GM12878 (cell line): ENCODE measurements around the gene EXOC3L4. TPM values are rescaled to one million over a fixed set of nuclear protein-coding genes. Genes with fewer than 3 reads are reported as not detected.

Experiments
- ATAC-seq: fragments of 200-7000 bp; cut with Tn5 transposase; 3 replicates; pipeline ENCODE4 v1.9.1; 2020; ENCODE audit warnings: mild to moderate bottlenecking, moderate library complexity
- BruUV-seq: library from RNA; stranded (reverse); fragments of 400-500 nt; replicated peaks from 2 replicates; lab custom pipeline; 2021; lab: Mats Ljungman, UMichigan
- CTCF ChIA-PET: fragments of 300-600 bp; sonication (Branson Sonifier 250); formaldehyde crosslinking; extraction: SDS; loops from one replicate; lab custom pipeline; 2021; ENCODE audit warnings: inconsistent platforms; lab: Yijun Ruan, JAX
- POLR2A ChIA-PET: fragments of 350-600 bp; formaldehyde crosslinking; extraction: SDS; loops from one replicate; lab custom pipeline; 2021; ENCODE audit warnings: inconsistent platforms; lab: Charles Lee
- RAD21 ChIA-PET: fragments of 300-600 bp; sonication (Branson Sonifier 250); formaldehyde crosslinking; loops from one replicate; lab custom pipeline; 2023; ENCODE audit warnings: antibody characterized with exemption; ENCODE audit not compliant: unreplicated experiment; lab: Charles Lee
- SMC1A ChIA-PET: fragments of 300-600 bp; sonication (Branson Sonifier 250); formaldehyde crosslinking; loops from one replicate; lab custom pipeline; 2023; ENCODE audit not compliant: unreplicated experiment, uncharacterized antibody; lab: Charles Lee
- DNase-seq: peaks from one replicate; pipeline ENCODE4 v3.0.0-alpha.2; 2011; ENCODE audit warnings: low read depth, low spot score
- FAIRE-seq: peaks from 3 replicates; lab custom pipeline; 2011; peaks lifted over from hg19 to GRCh38; lab: Jason Lieb, UNC
- H2AFZ ChIP-seq: 2 replicates; pipeline ENCODE4 v1.6.0; 2011; ENCODE audit warnings: low read depth, low read length, control low read depth; ENCODE audit not compliant: control insufficient read depth
- H3K27ac ChIP-seq: 2 replicates; pipeline ENCODE4 v1.5.1; 2011; ENCODE audit warnings: control low read depth; ENCODE audit not compliant: control insufficient read depth, insufficient read depth
- H3K27me3 ChIP-seq, 2 experiments: replicated peaks in 1 of 2; 2 replicates each; pipeline versions ENCODE4 v1.6.0 to v1.6.1; 2011; ENCODE audit warnings: low read length in 1 of 2; ENCODE audit not compliant: control insufficient read depth in 2 of 2, insufficient read depth in 2 of 2
- H3K36me3 ChIP-seq, 2 experiments: 2 replicates each; pipeline ENCODE4 v1.5.1; 2011; ENCODE audit warnings: low read length in 1 of 2; ENCODE audit not compliant: control insufficient read depth in 2 of 2, insufficient read depth in 2 of 2
- H3K4me1 ChIP-seq: 2 replicates; pipeline ENCODE4 v1.6.1; 2011; ENCODE audit warnings: mild to moderate bottlenecking, low read length, moderate library complexity, mixed read lengths; ENCODE audit not compliant: control insufficient read depth, insufficient read depth
- H3K4me2 ChIP-seq: 2 replicates; pipeline ENCODE4 v1.6.0; 2011; ENCODE audit warnings: control low read depth; ENCODE audit not compliant: control insufficient read depth, insufficient read depth
- H3K4me3 ChIP-seq: fragments of 200-600 bp; sonication (generic); 2 replicates; pipeline ENCODE4 v1.5.1; 2016
- H3K79me2 ChIP-seq: 2 replicates; pipeline ENCODE4 v1.6.0; 2011; ENCODE audit warnings: low read length; ENCODE audit not compliant: control insufficient read depth, insufficient read depth
- H3K9ac ChIP-seq: 2 replicates; pipeline ENCODE4 v1.8.0; 2011; ENCODE audit warnings: low read length, control low read depth, mixed read lengths; ENCODE audit not compliant: control insufficient read depth, insufficient read depth
- H3K9me3 ChIP-seq: replicated peaks from 3 replicates; pipeline ENCODE4 v1.5.1; 2011; ENCODE audit warnings: mild to moderate bottlenecking, low read length; ENCODE audit not compliant: control insufficient read depth, insufficient read depth
- H4K20me1 ChIP-seq: 2 replicates; pipeline ENCODE4 v1.6.0; 2011; ENCODE audit not compliant: control insufficient read depth, insufficient read depth
- BACH1 ChIP-seq: fragments of 450-650 bp; IDR thresholded peaks from 2 replicates; pipeline ENCODE4 v1.6.1; 2017; ENCODE audit warnings: mild to moderate bottlenecking, borderline replicate concordance
- NFIC ChIP-seq: IDR thresholded peaks from 2 replicates; pipeline ENCODE4 v1.6.1; 2012; ENCODE audit warnings: low read depth, mild to moderate bottlenecking, inconsistent platforms, low read length, moderate library complexity
- NKRF ChIP-seq: fragments of 450-650 bp; conservative IDR thresholded peaks from 2 replicates; pipeline ENCODE4 v1.6.1; 2017; ENCODE audit warnings: mild to moderate bottlenecking, moderate library complexity
- SIX5 ChIP-seq: IDR thresholded peaks from 2 replicates; pipeline ENCODE4 v1.6.1; 2011; ENCODE audit warnings: mild to moderate bottlenecking, low read depth, low read length, moderate library complexity; ENCODE audit not compliant: severe bottlenecking
- WGBS: methylation state at CpG from one replicate; pipeline ENCODE4 v1.1.6; 2016; ENCODE audit warnings: low lambda C conversion rate; ENCODE audit not compliant: insufficient replicate concordance, insufficient coverage; ENCODE audit errors: missing lambda C conversion rate; 5-methylcytosine and 5-hydroxymethylcytosine counted together
- in situ Hi-C: fragments of 300-500 bp; cut with MboI; formaldehyde crosslinking; loops from 9 replicates; pipeline ENCODE4 v1.14.3; 2018; ENCODE audit warnings: mixed read lengths
- intact Hi-C: fragments of 100-400 bp; cut with micrococcal nuclease; formaldehyde crosslinking; loops from one replicate; pipeline ENCODE4 v1.14.2; 2022; ENCODE audit not compliant: unreplicated experiment
- polyA plus RNA-seq, 11 experiments: library from polyadenylated mRNA; depleted of rRNA in 4 of 11; unstranded in 6 of 11; stranded (reverse) in 5 of 11; fragments of >200 nt; fragmentation: Nextera tagmentation in 4 of 11; fragmentation: Illumina TruSeq in 1 of 11; extraction: Ambion mirVana in 4 of 11; extraction: Trizol in 1 of 11; gene quantifications; 1 replicate in 1 of 11; 2 replicates in 10 of 11; pipeline versions ENCODE4 v1.2.1 to v1.2.3, GENCODE V29; 2011 to 2016; ENCODE audit warnings: inconsistent platforms in 2 of 11, missing spikeins in 2 of 11, low read depth in 1 of 11
- total RNA-seq, 4 experiments: library from RNA; depleted of rRNA in 3 of 4; stranded (reverse); fragments of >200 nt in 3 of 4; fragmentation: Illumina TruSeq in 1 of 4; extraction: Trizol in 1 of 4; gene quantifications; 2 replicates each; pipeline versions ENCODE4 v1.2.1 to v1.2.3, GENCODE V29; 2013 to 2021
- TF ChIP-seq, protein P1 (sequence below): fragments of 450-650 bp; IDR thresholded peaks from 2 replicates; pipeline ENCODE4 v1.6.1; 2017; ENCODE audit warnings: mild to moderate bottlenecking, moderate library complexity
- TF ChIP-seq, protein P2 (sequence below): fragments of 450-650 bp; IDR thresholded peaks from 2 replicates; pipeline ENCODE4 v1.6.1; 2016; ENCODE audit warnings: mild to moderate bottlenecking
- TF ChIP-seq, protein P3 (sequence below): IDR thresholded peaks from 2 replicates; pipeline ENCODE4 v1.6.1; 2012; ENCODE audit warnings: improper control_type of control experiment, low read depth, low read length; ENCODE audit not compliant: insufficient replicate concordance

EXOC3L4 gene
- total and polyA plus RNA-seq, 10 of the 15 experiments (the other 5 are each of a cell fraction or from before 2014, with no cell fraction given): not detected

- BruUV-seq: no TSS peak
- ChIA-PET CTCF (interaction anchor here (0.6 to 8.6 kb wide), 25 partner anchors 10 to 151 kb away, joined by 3 to 176 read pairs (median 5); partner anchors contain the start of genes EXOC3L4 and TNFAIP2), RAD21 (interaction anchor here (0.7 to 5.3 kb wide), 14 partner anchors 9 to 193 kb away, joined by 3 to 120 read pairs (median 4); partner anchors contain the start of gene EIF5), POLR2A (interaction anchor here (0.6 to 2.1 kb wide), 7 partner anchors 29 to 42 kb away, joined by 3 to 7 read pairs (median 5); no protein-coding TSS in a partner anchor), SMC1A (interaction anchor here (0.7 to 3.9 kb wide), 14 partner anchors 11 to 387 kb away, joined by 3 to 60 read pairs (median 4); no protein-coding TSS in a partner anchor)
- Histone ChIP-seq H3K36me3 (no peaks in the 10 kb centered on the region), H2AFZ (peak overlapping the region; percentile 15; the same call in 1 of the 2 replicates), H3K27me3 (no peaks in the 10 kb centered on the region), H3K79me2 (no peaks in the 10 kb centered on the region), H3K27ac (peak overlapping the region; percentile 56; the same call in 1 of the 2 replicates), H3K4me2 (peak overlapping the region; percentile 75), H3K4me1 (peaks cover 16% of the 10 kb centered on the region), H3K4me3 (peak overlapping the region; percentile 7; the same call in 1 of the 2 replicates), H4K20me1 (no peaks in the 10 kb centered on the region), H3K9ac (no peak overlapping the region), H3K9me3 (no peaks in the 10 kb centered on the region)
- in situ Hi-C loops: no loop called here
- FAIRE-seq: peak; percentile 97
- DNase-seq: peak; percentile 94
- ATAC-seq: peak; percentile 92
- intact Hi-C loops: loop anchor here (1.0 to 5.0 kb wide), 4 partner anchors 35 to 152 kb away; no protein-coding TSS in a partner anchor
- under 1% methylated on average over 12 of the region's 12 CpGs for WGBS
- TF ChIP-seq, protein P1, sequence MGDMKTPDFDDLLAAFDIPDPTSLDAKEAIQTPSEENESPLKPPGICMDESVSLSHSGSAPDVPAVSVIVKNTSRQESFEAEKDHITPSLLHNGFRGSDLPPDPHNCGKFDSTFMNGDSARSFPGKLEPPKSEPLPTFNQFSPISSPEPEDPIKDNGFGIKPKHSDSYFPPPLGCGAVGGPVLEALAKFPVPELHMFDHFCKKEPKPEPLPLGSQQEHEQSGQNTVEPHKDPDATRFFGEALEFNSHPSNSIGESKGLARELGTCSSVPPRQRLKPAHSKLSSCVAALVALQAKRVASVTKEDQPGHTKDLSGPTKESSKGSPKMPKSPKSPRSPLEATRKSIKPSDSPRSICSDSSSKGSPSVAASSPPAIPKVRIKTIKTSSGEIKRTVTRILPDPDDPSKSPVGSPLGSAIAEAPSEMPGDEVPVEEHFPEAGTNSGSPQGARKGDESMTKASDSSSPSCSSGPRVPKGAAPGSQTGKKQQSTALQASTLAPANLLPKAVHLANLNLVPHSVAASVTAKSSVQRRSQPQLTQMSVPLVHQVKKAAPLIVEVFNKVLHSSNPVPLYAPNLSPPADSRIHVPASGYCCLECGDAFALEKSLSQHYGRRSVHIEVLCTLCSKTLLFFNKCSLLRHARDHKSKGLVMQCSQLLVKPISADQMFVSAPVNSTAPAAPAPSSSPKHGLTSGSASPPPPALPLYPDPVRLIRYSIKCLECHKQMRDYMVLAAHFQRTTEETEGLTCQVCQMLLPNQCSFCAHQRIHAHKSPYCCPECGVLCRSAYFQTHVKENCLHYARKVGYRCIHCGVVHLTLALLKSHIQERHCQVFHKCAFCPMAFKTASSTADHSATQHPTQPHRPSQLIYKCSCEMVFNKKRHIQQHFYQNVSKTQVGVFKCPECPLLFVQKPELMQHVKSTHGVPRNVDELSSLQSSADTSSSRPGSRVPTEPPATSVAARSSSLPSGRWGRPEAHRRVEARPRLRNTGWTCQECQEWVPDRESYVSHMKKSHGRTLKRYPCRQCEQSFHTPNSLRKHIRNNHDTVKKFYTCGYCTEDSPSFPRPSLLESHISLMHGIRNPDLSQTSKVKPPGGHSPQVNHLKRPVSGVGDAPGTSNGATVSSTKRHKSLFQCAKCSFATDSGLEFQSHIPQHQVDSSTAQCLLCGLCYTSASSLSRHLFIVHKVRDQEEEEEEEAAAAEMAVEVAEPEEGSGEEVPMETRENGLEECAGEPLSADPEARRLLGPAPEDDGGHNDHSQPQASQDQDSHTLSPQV: no peak
- TF ChIP-seq, protein P2, sequence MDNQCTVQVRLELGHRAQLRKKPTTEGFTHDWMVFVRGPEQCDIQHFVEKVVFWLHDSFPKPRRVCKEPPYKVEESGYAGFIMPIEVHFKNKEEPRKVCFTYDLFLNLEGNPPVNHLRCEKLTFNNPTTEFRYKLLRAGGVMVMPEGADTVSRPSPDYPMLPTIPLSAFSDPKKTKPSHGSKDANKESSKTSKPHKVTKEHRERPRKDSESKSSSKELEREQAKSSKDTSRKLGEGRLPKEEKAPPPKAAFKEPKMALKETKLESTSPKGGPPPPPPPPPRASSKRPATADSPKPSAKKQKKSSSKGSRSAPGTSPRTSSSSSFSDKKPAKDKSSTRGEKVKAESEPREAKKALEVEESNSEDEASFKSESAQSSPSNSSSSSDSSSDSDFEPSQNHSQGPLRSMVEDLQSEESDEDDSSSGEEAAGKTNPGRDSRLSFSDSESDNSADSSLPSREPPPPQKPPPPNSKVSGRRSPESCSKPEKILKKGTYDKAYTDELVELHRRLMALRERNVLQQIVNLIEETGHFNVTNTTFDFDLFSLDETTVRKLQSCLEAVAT: peak; percentile 59; the same call in 1 of the 2 replicates
- TF ChIP-seq BACH1 (peak; percentile 11; the same call in 1 of the 2 replicates), SIX5 (no peak), NFIC (peak; percentile 68), NKRF (peak; percentile 73)
- TF ChIP-seq, protein P3, sequence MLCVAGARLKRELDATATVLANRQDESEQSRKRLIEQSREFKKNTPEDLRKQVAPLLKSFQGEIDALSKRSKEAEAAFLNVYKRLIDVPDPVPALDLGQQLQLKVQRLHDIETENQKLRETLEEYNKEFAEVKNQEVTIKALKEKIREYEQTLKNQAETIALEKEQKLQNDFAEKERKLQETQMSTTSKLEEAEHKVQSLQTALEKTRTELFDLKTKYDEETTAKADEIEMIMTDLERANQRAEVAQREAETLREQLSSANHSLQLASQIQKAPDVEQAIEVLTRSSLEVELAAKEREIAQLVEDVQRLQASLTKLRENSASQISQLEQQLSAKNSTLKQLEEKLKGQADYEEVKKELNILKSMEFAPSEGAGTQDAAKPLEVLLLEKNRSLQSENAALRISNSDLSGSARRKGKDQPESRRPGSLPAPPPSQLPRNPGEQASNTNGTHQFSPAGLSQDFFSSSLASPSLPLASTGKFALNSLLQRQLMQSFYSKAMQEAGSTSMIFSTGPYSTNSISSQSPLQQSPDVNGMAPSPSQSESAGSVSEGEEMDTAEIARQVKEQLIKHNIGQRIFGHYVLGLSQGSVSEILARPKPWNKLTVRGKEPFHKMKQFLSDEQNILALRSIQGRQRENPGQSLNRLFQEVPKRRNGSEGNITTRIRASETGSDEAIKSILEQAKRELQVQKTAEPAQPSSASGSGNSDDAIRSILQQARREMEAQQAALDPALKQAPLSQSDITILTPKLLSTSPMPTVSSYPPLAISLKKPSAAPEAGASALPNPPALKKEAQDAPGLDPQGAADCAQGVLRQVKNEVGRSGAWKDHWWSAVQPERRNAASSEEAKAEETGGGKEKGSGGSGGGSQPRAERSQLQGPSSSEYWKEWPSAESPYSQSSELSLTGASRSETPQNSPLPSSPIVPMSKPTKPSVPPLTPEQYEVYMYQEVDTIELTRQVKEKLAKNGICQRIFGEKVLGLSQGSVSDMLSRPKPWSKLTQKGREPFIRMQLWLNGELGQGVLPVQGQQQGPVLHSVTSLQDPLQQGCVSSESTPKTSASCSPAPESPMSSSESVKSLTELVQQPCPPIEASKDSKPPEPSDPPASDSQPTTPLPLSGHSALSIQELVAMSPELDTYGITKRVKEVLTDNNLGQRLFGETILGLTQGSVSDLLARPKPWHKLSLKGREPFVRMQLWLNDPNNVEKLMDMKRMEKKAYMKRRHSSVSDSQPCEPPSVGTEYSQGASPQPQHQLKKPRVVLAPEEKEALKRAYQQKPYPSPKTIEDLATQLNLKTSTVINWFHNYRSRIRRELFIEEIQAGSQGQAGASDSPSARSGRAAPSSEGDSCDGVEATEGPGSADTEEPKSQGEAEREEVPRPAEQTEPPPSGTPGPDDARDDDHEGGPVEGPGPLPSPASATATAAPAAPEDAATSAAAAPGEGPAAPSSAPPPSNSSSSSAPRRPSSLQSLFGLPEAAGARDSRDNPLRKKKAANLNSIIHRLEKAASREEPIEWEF: no peak
Observed at GRCh38 chr14:103140316-103141109, 46.0 kb downstream of the EXOC3L4 start.
